Testis (tissue), 5 donors: ENCODE results near the gene GBF1. TPM values are rescaled to one million over a fixed set of nuclear protein-coding genes. Genes with fewer than 3 reads are reported as not detected.

ENCODE experiments used
- DNase-seq: peaks from one replicate; pipeline ENCODE4 v3.0.0-alpha.2; 2019
- H3K27ac ChIP-seq, 2 donors: fragments of 200-600 bp; sonication (generic); one replicate each; pipeline ENCODE4 v1.5.1; 2019
- H3K27me3 ChIP-seq: fragments of 200-600 bp; sonication (generic); one replicate; pipeline ENCODE4 v1.5.1; 2019
- H3K36me3 ChIP-seq: fragments of 200-600 bp; sonication (generic); one replicate; pipeline ENCODE4 v1.5.1; 2017; ENCODE audit warnings: low read depth; ENCODE audit errors: missing control alignments
- H3K4me1 ChIP-seq: fragments of 200-600 bp; sonication (generic); one replicate; pipeline ENCODE4 v1.5.1; 2019
- H3K4me3 ChIP-seq, 2 donors: fragments of 200-600 bp; sonication (generic); one replicate each; pipeline ENCODE4 v1.5.1; 2017 to 2019
- H3K9me3 ChIP-seq: fragments of 200-600 bp; sonication (generic); one replicate; pipeline ENCODE4 v1.5.1; 2017
- POLR2A ChIP-seq: fragments of 450-650 bp; IDR thresholded peaks from one replicate; pipeline ENCODE4 v1.6.1; 2017; ENCODE audit warnings: antibody characterized with exemption, mild to moderate bottlenecking, moderate library complexity
- WGBS, 2 donors: methylation state at CpG; one replicate each; pipeline ENCODE4 v1.1.5; 2018; 5-methylcytosine and 5-hydroxymethylcytosine counted together
- intact Hi-C: fragments of 100-400 bp; cut with DNase I; formaldehyde crosslinking; loops from one replicate; pipeline ENCODE4 v1.15.1; 2023; ENCODE audit warnings: low total_unique reads
- long read RNA-seq, 2 donors: transcript quantifications; one replicate each; lab custom pipeline, GENCODE V29; 2026
- polyA plus RNA-seq: library from polyadenylated mRNA; stranded (reverse); fragments of 350-450 nt; fragmentation: Illumina TruSeq; extraction: RNeasy Lipid Tissue Mini Kit (QIAGEN cat#74804); gene quantifications from one replicate; pipeline ENCODE4 v1.2.3, GENCODE V29; 2014; ENCODE audit warnings: low read depth, low replicate concordance; ENCODE audit not compliant: insufficient read depth
- total RNA-seq, 2 donors: library from RNA; depleted of rRNA; stranded (reverse); fragments of >200 nt; gene quantifications; one replicate each; pipeline ENCODE4 v1.2.3, GENCODE V29; 2016
- TF ChIP-seq, protein P1 (sequence below), 3 experiments: fragments of 450-650 bp in 2 of 3; fragments of 200-600 bp in 1 of 3; sonication (generic) in 1 of 3; IDR thresholded peaks; one replicate each; pipeline ENCODE4 v1.5.1; 2016 to 2019; ENCODE audit warnings: antibody characterized with exemption in 3 of 3, mild to moderate bottlenecking in 2 of 3, moderate library complexity in 1 of 3

Gene GBF1, protein sequence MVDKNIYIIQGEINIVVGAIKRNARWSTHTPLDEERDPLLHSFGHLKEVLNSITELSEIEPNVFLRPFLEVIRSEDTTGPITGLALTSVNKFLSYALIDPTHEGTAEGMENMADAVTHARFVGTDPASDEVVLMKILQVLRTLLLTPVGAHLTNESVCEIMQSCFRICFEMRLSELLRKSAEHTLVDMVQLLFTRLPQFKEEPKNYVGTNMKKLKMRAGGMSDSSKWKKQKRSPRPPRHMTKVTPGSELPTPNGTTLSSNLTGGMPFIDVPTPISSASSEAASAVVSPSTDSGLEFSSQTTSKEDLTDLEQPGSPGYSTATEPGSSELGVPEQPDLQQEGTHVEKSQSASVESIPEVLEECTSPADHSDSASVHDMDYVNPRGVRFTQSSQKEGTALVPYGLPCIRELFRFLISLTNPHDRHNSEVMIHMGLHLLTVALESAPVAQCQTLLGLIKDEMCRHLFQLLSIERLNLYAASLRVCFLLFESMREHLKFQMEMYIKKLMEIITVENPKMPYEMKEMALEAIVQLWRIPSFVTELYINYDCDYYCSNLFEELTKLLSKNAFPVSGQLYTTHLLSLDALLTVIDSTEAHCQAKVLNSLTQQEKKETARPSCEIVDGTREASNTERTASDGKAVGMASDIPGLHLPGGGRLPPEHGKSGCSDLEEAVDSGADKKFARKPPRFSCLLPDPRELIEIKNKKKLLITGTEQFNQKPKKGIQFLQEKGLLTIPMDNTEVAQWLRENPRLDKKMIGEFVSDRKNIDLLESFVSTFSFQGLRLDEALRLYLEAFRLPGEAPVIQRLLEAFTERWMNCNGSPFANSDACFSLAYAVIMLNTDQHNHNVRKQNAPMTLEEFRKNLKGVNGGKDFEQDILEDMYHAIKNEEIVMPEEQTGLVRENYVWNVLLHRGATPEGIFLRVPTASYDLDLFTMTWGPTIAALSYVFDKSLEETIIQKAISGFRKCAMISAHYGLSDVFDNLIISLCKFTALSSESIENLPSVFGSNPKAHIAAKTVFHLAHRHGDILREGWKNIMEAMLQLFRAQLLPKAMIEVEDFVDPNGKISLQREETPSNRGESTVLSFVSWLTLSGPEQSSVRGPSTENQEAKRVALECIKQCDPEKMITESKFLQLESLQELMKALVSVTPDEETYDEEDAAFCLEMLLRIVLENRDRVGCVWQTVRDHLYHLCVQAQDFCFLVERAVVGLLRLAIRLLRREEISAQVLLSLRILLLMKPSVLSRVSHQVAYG (N-terminal part only)
- total RNA-seq (10 to 100 TPM; 58.2 to 72.1 TPM), polyA plus RNA-seq (76.4 TPM)
- long read RNA-seq, donor 1, partial matches to known transcripts, result 0 of 10 reads
- long read RNA-seq, donor 1, other reads (novel, unspliced or antisense), result 10 of 10 reads
- long read RNA-seq, donor 2, result 0 reads

DNA sequence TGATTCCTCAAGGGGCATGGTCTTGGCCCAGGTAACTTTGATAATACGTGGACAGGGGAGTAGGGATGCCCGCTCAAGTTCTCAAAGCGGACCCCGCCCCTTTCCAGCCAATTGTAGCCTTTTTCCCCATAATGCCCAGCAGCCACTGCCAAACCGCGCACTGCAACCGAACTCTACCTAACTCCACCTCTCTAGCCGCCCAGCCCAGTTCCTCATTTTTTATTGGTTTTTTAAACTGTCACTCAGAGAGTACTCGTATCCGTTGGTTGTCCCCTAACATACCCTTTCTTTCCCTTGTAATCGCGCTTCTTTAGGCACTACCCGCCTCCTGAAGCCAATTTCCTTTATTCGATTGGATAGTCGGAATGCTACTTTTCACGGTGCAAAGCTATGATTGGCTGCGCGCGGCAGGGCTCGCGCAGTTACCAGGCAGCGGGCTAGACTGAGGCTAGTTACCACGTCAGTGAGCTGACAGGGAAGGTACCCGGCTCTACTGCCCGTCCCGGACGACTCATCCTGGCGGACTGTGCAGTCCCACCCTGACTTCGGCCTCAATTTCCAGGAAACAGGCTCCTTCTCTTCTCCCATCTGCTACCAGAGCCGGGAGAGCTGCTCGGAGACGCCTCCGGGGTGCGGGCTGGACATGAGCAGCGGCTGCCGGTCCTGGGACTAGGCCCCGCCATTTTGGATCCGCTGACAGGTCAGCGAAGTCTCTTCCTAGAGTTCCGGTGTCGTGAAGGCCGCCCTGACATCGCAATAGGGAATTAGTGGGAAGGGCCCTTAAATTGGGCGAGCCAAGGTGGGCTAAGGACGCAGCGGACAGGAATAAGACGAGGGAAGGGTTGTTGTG lies at the start of gene GBF1:
Gene GBF1 (plus strand): TSS at position 451 of the 850 bp plus-strand sequence. CDS start 13,407 bp downstream, outside the sequence.
- Histone ChIP-seq H3K9me3 (no peaks in the 10 kb centered on the region), H3K27me3 (no peaks in the 10 kb centered on the region), H3K27ac (peak within 1 kb of the TSS; percentile 86 to 96), H3K36me3 (no peaks in the 10 kb centered on the region), H3K4me3 (peak within 1 kb of the TSS; percentile 71 to 95), H3K4me1 (peaks cover 45% of the 10 kb centered on the region)
- intact Hi-C loops, result no loop called here
- 0 to 1% methylated on average over 35 to 47 of the region's 47 CpGs for WGBS, 2 donors
- peak; percentile 98 for DNase-seq
- TF ChIP-seq, protein P1, sequence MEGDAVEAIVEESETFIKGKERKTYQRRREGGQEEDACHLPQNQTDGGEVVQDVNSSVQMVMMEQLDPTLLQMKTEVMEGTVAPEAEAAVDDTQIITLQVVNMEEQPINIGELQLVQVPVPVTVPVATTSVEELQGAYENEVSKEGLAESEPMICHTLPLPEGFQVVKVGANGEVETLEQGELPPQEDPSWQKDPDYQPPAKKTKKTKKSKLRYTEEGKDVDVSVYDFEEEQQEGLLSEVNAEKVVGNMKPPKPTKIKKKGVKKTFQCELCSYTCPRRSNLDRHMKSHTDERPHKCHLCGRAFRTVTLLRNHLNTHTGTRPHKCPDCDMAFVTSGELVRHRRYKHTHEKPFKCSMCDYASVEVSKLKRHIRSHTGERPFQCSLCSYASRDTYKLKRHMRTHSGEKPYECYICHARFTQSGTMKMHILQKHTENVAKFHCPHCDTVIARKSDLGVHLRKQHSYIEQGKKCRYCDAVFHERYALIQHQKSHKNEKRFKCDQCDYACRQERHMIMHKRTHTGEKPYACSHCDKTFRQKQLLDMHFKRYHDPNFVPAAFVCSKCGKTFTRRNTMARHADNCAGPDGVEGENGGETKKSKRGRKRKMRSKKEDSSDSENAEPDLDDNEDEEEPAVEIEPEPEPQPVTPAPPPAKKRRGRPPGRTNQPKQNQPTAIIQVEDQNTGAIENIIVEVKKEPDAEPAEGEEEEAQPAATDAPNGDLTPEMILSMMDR (IDR thresholded peaks at IDR 0.05), result no peak
- peak; percentile 60 for TF ChIP-seq POLR2A

DNA sequence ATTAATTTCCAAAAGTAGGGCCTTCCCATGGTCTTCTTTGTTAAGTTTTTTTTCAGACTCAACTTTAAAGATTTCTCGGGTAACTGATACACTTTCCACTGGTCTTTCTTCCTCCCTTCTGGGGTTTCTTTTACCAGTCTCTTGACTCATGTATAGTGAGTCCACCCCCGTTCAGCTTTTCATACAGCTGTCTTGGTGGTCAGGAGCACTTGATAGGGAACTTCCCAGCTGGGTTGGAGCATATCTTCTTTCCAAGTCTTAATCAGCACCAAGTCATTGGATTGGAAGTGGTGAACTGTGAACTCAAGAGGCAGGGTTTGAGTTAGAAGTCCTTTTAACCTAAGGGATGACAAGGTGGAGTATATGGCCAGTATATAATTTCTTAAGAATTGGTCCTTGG lies 48.4 kb upstream of the GBF1 start:
- no peaks in the 10 kb centered on the region for H3K27me3 ChIP-seq
- H3K27ac ChIP-seq, result no peak overlapping the region
- H3K9me3 ChIP-seq, result no peaks in the 10 kb centered on the region
- no peaks in the 10 kb centered on the region for H3K36me3 ChIP-seq
- DNase-seq, result no peak
- 78 to 92% methylated on average over 2 of the region's 2 CpGs for whole genome bisulfite sequencing, 2 donors
- no peak for TF ChIP-seq POLR2A
- TF ChIP-seq, protein P1 (IDR thresholded peaks at IDR 0.05), result no peak
- intact Hi-C loops, result no loop called here
- H3K4me3 ChIP-seq, result no peak overlapping the region
- no peaks in the 10 kb centered on the region for H3K4me1 ChIP-seq

DNA sequence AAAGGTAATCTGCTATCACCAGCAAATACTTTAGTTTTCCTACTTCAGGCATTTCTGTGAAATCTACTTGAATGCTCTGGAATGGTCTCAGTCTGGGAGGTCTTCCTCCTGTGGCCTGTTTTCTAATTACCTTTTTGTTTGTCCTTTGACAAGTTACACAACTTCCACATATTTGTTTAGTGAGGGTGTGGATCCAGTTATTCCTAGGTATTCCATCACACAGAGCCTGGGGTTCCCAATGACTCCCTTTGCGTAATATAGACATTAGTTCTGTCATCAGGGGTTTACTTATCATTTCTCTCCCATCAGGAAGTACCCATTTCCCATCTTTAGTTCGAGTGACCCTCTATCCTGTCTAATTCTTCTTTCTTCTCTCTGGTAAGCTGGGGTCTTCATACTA lies 47.3 kb upstream of the GBF1 start:
- Histone ChIP-seq H3K9me3 (no peaks in the 10 kb centered on the region), H3K36me3 (no peaks in the 10 kb centered on the region), H3K4me3 (no peak overlapping the region), H3K27me3 (no peaks in the 10 kb centered on the region), H3K4me1 (peaks cover 6% of the 10 kb centered on the region), H3K27ac (no peak overlapping the region)
- DNase-seq, result no peak
- 70 to 88% methylated on average over 2 of the region's 2 CpGs for WGBS, 2 donors
- TF ChIP-seq, protein P1 (IDR thresholded peaks at IDR 0.05), result no peak
- TF ChIP-seq POLR2A, result no peak
- intact Hi-C loops, result no loop called here
